GM23338 (cell line): ENCODE measurements around the gene KRTAP20-1. TPM values are rescaled to one million over a fixed set of nuclear protein-coding genes. Genes with fewer than 3 reads are reported as not detected.

Experiments
- ATAC-seq: fragments of 200-7000 bp; cut with Tn5 transposase; 3 replicates; pipeline ENCODE4 v1.9.1; 2020
- DNase-seq: peaks from one replicate; pipeline ENCODE4 v3.0.0-alpha.2; 2015; ENCODE audit warnings: low spot score
- H2AFZ ChIP-seq: fragments of 200-600 bp; sonication (generic); 2 replicates; pipeline ENCODE4 v1.8.0; 2016; ENCODE audit warnings: antibody characterized with exemption, mild to moderate bottlenecking, moderate library complexity
- H3F3A ChIP-seq: fragments of 200-600 bp; sonication (generic); replicated peaks from 2 replicates; pipeline ENCODE4 v1.8.0; 2017; ENCODE audit warnings: antibody characterized with exemption, mixed run types, low read depth
- H3K27ac ChIP-seq: fragments of 200-600 bp; sonication (generic); 2 replicates; pipeline ENCODE4 v1.6.1; 2016; ENCODE audit warnings: low read depth
- H3K27me3 ChIP-seq: fragments of 200-600 bp; sonication (generic); 2 replicates; pipeline ENCODE4 v1.8.0; 2016; ENCODE audit warnings: mild to moderate bottlenecking, mixed run types, moderate library complexity; ENCODE audit not compliant: insufficient read depth
- H3K36me3 ChIP-seq: fragments of 200-600 bp; sonication (generic); 2 replicates; pipeline ENCODE4 v1.8.0; 2016; ENCODE audit warnings: mild to moderate bottlenecking; ENCODE audit not compliant: insufficient read depth
- H3K4me1 ChIP-seq: fragments of 200-600 bp; sonication (generic); 2 replicates; pipeline ENCODE4 v1.8.0; 2016; ENCODE audit warnings: mild to moderate bottlenecking, moderate library complexity; ENCODE audit not compliant: insufficient read depth
- H3K4me2 ChIP-seq: fragments of 200-600 bp; sonication (generic); 2 replicates; pipeline ENCODE4 v1.7.1; 2017; ENCODE audit warnings: mixed run types
- H3K4me3 ChIP-seq: fragments of 200-600 bp; sonication (generic); 2 replicates; pipeline ENCODE4 v1.6.1; 2016; ENCODE audit warnings: mixed run types
- H3K79me2 ChIP-seq: fragments of 200-600 bp; sonication (generic); replicated peaks from 2 replicates; pipeline ENCODE4 v1.8.0; 2017; ENCODE audit warnings: mild to moderate bottlenecking; ENCODE audit not compliant: insufficient read depth
- H3K9me2 ChIP-seq: fragments of 200-600 bp; sonication (generic); 2 replicates; pipeline ENCODE4 v1.8.0; 2017; ENCODE audit not compliant: insufficient read depth
- H4K20me1 ChIP-seq: fragments of 200-600 bp; sonication (generic); replicated peaks from 2 replicates; pipeline ENCODE4 v1.8.0; 2017; ENCODE audit warnings: mild to moderate bottlenecking; ENCODE audit not compliant: insufficient read depth
- H3K27ac Mint-ChIP-seq: 2 replicates; pipeline ENCODE4 v1.8.0; 2020; ENCODE audit warnings: inconsistent platforms, mild to moderate bottlenecking, moderate library complexity, mixed read lengths
- H3K27me3 Mint-ChIP-seq: 3 replicates; pipeline ENCODE4 v1.8.0; 2022; ENCODE audit warnings: low read depth, mild to moderate bottlenecking, moderate library complexity, mixed read lengths, inconsistent platforms; ENCODE audit not compliant: insufficient read depth, poor library complexity
- H3K36me3 Mint-ChIP-seq: 3 replicates; pipeline ENCODE4 v1.8.0; 2021; ENCODE audit warnings: low read depth, mild to moderate bottlenecking, inconsistent platforms, moderate library complexity, mixed read lengths
- H3K4me1 Mint-ChIP-seq: 3 replicates; pipeline ENCODE4 v1.8.0; 2020; ENCODE audit warnings: mild to moderate bottlenecking, inconsistent platforms, mixed read lengths
- H3K4me3 Mint-ChIP-seq: 3 replicates; pipeline ENCODE4 v1.8.0; 2021; ENCODE audit warnings: moderate library complexity, mild to moderate bottlenecking, inconsistent platforms, mixed read lengths
- H3K9me3 Mint-ChIP-seq: 3 replicates; pipeline ENCODE4 v1.8.0; 2020; ENCODE audit warnings: moderate library complexity, mild to moderate bottlenecking, inconsistent platforms, mixed read lengths
- CREB1 ChIP-seq: fragments of 250-450 bp; sonication (Bioruptor Pico); IDR thresholded peaks from 2 replicates; pipeline ENCODE4 v1.5.0; 2020; ENCODE audit warnings: low read depth, mild to moderate bottlenecking, moderate library complexity
- ETS1 ChIP-seq: IDR thresholded peaks from 2 replicates; pipeline ENCODE4 v1.6.1; 2016; ENCODE audit warnings: antibody characterized with exemption
- EZH2 ChIP-seq: fragments of 200-600 bp; sonication (generic); IDR thresholded peaks from one replicate; pipeline ENCODE4 v1.8.0; 2017; ENCODE audit warnings: antibody characterized with exemption, mild to moderate bottlenecking, low read depth; ENCODE audit not compliant: unreplicated experiment
- EZH2phosphoT487 ChIP-seq: fragments of 200-600 bp; sonication (generic); IDR thresholded peaks from one replicate; pipeline ENCODE4 v1.8.1; 2018; ENCODE audit warnings: antibody characterized with exemption; ENCODE audit not compliant: unreplicated experiment
- JUNB ChIP-seq: IDR thresholded peaks from one replicate; pipeline ENCODE4 v1.6.1; 2016; ENCODE audit warnings: antibody characterized with exemption; ENCODE audit not compliant: unreplicated experiment
- NANOG ChIP-seq: IDR thresholded peaks from 2 replicates; pipeline ENCODE4 v1.6.1; 2016; ENCODE audit warnings: antibody characterized with exemption, borderline replicate concordance
- POLR2AphosphoS5 ChIP-seq: IDR thresholded peaks from 2 replicates; pipeline ENCODE4 v1.6.1; 2016; ENCODE audit warnings: antibody characterized with exemption, low read depth
- STAT1 ChIP-seq: IDR thresholded peaks from one replicate; pipeline ENCODE4 v1.6.1; 2016; ENCODE audit warnings: antibody characterized with exemption; ENCODE audit not compliant: unreplicated experiment
- ZNF114 ChIP-seq: fragments of 250-450 bp; sonication (Bioruptor Pico); IDR thresholded peaks from 2 replicates; pipeline ENCODE4 v1.5.0; 2020; ENCODE audit warnings: mild to moderate bottlenecking, moderate library complexity
- ZNF331 ChIP-seq: fragments of 250-450 bp; sonication (Bioruptor Pico); IDR thresholded peaks from 2 replicates; pipeline ENCODE4 v1.5.0; 2020; ENCODE audit warnings: low read depth, mild to moderate bottlenecking, moderate library complexity
- polyA plus RNA-seq: library from polyadenylated mRNA; unstranded; fragments of >200 nt; fragmentation: Nextera tagmentation; extraction: Ambion mirVana; gene quantifications from 2 replicates; pipeline ENCODE4 v1.2.1, GENCODE V29; 2016
- total RNA-seq: library from RNA; depleted of rRNA; stranded (reverse); fragments of >200 nt; shearing (Covaris generic); gene quantifications from 2 replicates; pipeline ENCODE4 v1.2.3, GENCODE V29; 2014
- TF ChIP-seq, protein P1 (sequence below): IDR thresholded peaks from one replicate; pipeline ENCODE4 v1.6.1; 2018; ENCODE audit warnings: antibody characterized with exemption; ENCODE audit not compliant: unreplicated experiment

KRTAP20-1 gene
- total and polyA plus RNA-seq, 2 experiments from 2014 or later: not detected

- TF ChIP-seq EZH2: no peak
- no peak for TF ChIP-seq NANOG
- no peak for TF ChIP-seq ZNF331 (CRISPR knock-in tag)
- TF ChIP-seq CREB1 (CRISPR knock-in tag): no peak
- TF ChIP-seq EZH2phosphoT487: no peak
- TF ChIP-seq ZNF114 (CRISPR knock-in tag): no peak
- TF ChIP-seq JUNB: no peak
- TF ChIP-seq STAT1: no peak
- TF ChIP-seq, protein P1, sequence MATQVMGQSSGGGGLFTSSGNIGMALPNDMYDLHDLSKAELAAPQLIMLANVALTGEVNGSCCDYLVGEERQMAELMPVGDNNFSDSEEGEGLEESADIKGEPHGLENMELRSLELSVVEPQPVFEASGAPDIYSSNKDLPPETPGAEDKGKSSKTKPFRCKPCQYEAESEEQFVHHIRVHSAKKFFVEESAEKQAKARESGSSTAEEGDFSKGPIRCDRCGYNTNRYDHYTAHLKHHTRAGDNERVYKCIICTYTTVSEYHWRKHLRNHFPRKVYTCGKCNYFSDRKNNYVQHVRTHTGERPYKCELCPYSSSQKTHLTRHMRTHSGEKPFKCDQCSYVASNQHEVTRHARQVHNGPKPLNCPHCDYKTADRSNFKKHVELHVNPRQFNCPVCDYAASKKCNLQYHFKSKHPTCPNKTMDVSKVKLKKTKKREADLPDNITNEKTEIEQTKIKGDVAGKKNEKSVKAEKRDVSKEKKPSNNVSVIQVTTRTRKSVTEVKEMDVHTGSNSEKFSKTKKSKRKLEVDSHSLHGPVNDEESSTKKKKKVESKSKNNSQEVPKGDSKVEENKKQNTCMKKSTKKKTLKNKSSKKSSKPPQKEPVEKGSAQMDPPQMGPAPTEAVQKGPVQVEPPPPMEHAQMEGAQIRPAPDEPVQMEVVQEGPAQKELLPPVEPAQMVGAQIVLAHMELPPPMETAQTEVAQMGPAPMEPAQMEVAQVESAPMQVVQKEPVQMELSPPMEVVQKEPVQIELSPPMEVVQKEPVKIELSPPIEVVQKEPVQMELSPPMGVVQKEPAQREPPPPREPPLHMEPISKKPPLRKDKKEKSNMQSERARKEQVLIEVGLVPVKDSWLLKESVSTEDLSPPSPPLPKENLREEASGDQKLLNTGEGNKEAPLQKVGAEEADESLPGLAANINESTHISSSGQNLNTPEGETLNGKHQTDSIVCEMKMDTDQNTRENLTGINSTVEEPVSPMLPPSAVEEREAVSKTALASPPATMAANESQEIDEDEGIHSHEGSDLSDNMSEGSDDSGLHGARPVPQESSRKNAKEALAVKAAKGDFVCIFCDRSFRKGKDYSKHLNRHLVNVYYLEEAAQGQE: no peak
- no peak for TF ChIP-seq ETS1
- TF ChIP-seq POLR2AphosphoS5: no peak
These were observed 18.7 kb downstream of the KRTAP20-1 start, which contains the start of gene KRTAP20-2 (continued) for GRCh38 chr21:30634906-30635305.

DNA sequence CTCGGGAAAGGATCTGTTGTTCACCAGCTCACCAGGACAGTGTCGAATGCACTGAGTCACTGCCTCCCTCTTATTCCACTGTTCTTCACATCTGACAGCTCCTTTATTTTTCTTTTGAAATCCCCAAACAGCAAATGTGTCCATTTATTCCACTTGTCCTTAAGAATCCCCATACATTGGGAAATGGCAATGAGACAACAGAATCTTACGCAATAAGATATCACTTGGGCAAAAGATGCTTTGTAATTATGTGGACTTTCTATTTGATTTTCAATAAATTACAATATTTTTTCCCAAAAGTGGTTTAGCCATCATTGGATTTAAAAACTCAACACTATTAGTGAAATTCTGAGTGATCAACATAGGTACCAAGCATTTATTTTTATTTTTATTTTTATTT, 22.5 kb downstream of the KRTAP20-1 start:
- Mint-ChIP-seq H3K4me1 (no peaks in the 10 kb centered on the region), H3K27me3 (no peaks in the 10 kb centered on the region), H3K9me3 (peaks cover 3% of the 10 kb centered on the region; the same call in 2 of the 3 replicates), H3K36me3 (no peaks in the 10 kb centered on the region), H3K27ac (no peak overlapping the region), H3K4me3 (no peak overlapping the region)
- no peak overlapping the region for H3K4me3 ChIP-seq
- ATAC-seq: no peak
- H2AFZ ChIP-seq: no peak overlapping the region
- no peaks in the 10 kb centered on the region for H3K79me2 ChIP-seq
- H3K4me1 ChIP-seq: no peaks in the 10 kb centered on the region
- no peak for DNase-seq
- no peaks in the 10 kb centered on the region for H4K20me1 ChIP-seq
- H3K4me2 ChIP-seq: no peak overlapping the region
- no peaks in the 10 kb centered on the region for H3K27me3 ChIP-seq
- H3K9me2 ChIP-seq: 0 out of 2 replicates have a peak, but pooled peaks cover 8% of the 10 kb centered on the region
- H3K27ac ChIP-seq: no peak overlapping the region
- no peaks in the 10 kb centered on the region for H3F3A ChIP-seq
- no peaks in the 10 kb centered on the region for H3K36me3 ChIP-seq
- TF ChIP-seq STAT1: no peak
- no peak for TF ChIP-seq JUNB
- no peak for TF ChIP-seq POLR2AphosphoS5
- TF ChIP-seq NANOG: no peak
- no peak for TF ChIP-seq CREB1 (CRISPR knock-in tag)
- TF ChIP-seq, protein P1: no peak
- TF ChIP-seq ZNF331 (CRISPR knock-in tag): no peak
- TF ChIP-seq EZH2phosphoT487: no peak
- no peak for TF ChIP-seq EZH2
